NCI-H2196 (cell line): ENCODE measurements around the gene NRN1.
"Not testable (repeated sequence)": the region's sequence is repeated elsewhere in the genome, so short reads cannot be mapped to it uniquely, and the experiment has no call there.

Experiments used
- DNase-seq: peaks from one replicate; lab custom pipeline; 2025; ENCODE audit not compliant: unreplicated experiment; lab: John Stamatoyannopoulos, UW

Gene NRN1, protein sequence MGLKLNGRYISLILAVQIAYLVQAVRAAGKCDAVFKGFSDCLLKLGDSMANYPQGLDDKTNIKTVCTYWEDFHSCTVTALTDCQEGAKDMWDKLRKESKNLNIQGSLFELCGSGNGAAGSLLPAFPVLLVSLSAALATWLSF

GRCh38 chr6:6006428-6007365 is at the start of gene NRN1:
Gene NRN1 (minus strand): TSS chr6:6006925. CDS start chr6:6006749, 176 bp downstream.
- no peak for DNase-seq

DNA sequence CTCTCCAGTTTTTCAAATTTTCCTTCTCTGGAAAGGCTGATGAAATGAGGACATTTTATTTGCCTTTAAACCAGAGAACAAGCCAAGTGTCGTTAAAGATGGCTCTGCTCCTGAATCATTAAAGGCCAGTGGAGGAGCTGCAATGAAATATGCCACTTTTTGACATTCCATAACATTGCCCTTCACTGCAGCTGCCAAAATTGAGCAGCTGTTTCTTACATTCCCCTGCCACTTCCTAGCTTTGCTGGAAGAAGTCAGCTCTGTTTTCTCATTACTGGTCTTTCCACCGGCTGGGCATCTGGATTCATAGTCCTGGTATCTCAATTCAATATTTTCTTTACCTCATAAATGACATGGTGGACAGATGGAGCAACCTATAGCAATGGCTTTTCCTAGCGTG is 45.5 kb upstream of the NRN1 start:
- DNase-seq: no peak

GRCh38 chr6:6046716-6047115 is 40.0 kb upstream of the NRN1 start:
- no peak for DNase-seq

DNA sequence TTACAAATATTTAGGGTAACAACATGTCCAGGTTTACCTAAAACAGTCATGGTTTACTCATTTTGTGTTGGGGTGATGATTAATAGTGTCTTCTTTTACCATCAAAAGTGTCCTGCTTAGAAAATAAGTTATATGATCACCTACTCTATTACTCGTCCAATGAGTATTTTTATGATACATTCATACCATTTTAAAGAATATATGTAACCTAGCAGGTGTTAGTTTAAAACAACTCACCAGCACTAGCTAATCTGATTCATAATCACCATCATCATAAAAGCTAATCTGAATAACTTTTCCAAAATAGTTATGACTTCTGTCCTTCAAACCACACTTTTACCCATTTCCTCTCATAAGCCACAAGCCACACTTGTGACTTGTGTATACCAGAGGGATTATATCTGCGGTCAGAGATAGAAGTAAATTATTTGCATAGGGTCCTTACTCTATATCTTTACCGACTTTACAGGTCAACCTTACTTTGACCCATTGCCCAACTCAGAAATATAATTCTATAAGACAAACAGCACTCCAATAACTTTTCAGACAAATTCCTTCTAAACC is 33.3 kb upstream of the NRN1 start:
- DNase-seq: no peak

DNA sequence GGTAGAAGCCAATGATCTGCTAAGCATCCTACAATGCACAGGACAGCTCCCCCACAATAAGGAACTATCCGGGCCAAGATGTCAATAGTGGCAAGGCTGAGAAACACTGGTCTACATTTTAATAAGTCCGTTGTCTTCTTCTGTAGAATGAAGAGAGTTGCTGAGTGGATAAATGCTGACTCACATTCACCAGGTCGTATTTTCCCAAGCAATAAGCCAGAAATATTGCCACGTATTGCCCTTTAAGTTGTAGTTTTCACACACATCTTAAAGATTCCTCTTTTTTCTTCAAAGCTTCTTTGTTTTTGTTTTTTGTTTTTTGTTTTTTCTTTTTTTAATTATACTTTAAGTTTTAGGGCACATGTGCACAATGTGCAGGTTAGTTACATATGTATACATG is 30.5 kb upstream of the NRN1 start:
- no peak for DNase-seq

- DNase-seq: no peak
Observed at GRCh38 chr6:6033858-6034257, 27.1 kb upstream of the NRN1 start.

DNA sequence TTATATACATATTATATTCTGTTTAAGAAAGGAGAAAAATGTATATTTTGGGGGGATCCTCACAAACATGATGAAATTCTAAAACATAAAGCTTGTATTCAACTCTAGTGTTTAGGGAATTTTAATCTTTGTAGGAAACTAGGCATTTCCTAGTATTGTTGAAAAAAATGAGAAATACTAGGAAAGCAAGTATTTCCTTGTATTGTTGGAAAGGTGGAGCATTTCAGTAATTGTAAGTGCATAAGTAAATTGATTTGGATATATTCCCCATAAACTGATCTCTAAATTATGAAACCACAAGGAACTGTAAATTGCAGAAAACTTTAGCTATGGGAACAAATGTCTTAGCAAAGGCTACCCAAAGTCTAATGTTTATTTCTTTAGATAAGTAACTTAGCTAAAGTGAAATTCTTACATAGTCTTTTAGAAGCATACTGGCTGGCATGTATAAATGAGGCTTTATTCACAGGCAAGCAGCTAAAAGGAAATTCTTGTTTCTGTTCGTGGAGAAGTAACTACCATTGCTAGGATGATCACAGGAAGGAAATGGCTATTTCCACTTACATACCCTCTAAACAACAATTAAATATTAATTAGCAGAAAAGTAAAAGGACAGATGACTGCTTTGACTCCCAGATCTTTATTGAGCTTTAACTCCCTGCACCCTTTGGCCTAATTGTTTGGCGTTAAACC is 19.9 kb upstream of the NRN1 start:
- DNase-seq: no peak

DNA sequence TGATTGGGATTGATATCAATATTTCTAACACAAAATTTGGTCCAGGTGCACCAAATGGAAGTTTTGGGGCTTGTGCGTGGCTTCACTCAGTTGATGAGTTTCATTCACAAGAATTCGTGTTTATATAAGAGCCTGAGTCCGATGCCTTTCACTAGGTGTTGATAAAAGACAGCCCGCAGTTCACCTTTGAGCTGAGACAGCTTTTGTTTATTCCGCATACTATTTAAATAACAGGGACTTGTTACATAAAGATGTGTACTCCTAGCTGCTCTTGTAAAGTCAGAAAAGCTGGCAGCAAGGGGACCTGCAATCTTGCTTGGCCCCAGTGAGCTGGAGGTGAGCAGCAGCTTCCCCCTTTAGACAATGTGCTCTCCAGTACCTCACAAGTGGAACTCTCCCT is 19.0 kb upstream of the NRN1 start:
- no peak for DNase-seq

- DNase-seq: no peak
Observed at GRCh38 chr6:6024220-6024619, 17.5 kb upstream of the NRN1 start.

- DNase-seq: not testable (repeated sequence)
Observed at GRCh38 chr6:6022841-6023240, 16.1 kb upstream of the NRN1 start.

DNA sequence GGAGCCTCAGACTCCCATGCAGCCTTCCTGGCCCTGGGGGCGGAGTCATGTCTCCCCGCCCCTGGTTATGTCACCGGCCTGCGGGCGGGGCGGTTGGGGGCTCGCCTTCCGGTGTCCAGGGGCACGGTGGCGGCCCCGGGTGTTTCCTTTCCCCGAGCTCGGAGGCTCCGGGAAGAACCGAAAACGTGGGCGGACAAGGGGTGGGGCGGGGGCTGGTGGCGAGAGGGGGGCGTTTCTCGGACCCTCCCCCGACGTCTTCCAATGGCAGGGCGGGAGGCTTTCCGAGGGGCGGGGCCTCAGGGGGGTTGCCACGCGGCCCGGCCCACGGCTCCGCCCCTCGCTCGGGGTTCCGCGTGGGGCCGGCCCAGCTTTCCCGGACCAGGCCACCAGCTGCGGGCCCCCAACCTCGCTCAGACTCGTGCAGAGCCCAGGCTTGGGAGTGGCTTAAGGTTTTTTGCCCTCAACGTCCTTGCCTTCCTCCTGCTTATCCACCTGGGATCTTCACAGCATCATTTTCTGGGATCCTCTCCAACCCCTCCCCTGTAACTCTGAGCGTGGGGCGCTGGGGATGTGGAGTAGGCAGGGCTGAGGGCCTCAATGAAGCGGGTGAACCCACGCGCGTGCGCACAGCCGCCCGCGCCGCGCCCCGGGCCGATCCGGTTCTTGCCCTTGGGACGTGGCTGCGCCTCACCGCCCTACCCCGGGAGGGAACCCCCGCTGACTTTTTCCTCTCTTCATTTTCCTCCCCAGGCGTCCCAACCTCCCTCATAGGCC is 2.1 kb upstream of the NRN1 start:
- DNase-seq: no peak

GRCh38 chr6:6008089-6008647 is 1.4 kb upstream of the NRN1 start:
- no peak for DNase-seq

DNA sequence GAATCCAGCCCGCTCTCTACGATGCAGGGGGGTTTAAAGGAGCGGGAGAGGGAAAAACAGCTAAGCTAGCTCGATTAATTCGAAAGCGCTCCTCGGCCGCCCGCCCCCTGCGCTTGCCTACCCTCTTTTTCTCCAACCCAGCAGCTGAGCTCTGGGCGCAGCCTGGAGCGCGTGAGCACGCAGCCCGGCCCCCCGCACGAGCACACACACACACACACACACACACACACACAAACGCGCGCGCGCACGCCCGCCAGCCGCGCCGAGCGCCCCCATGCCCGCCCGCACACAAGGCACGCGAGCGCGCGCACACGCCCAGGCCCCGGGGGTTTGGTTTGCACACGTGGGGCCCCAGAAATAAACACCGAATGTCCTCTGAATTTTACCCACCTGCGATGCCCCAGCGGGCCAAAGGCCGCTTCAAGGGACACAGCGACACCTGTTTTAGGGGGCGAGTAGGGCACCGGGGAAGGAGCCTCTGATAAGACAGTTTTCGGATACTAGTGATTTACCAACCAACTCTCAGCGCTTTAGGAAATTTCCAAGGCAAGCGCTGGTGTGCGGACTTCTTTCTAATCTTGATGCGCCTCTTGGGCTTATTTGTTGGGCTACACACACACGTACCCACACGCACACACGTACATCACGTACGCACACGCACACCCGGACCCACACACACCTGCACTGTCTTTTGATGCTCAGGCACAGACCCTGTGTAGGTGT is 802 bp upstream of the NRN1 start:
- DNase-seq: no peak

GRCh38 chr6:6006006-6006427 is 708 bp downstream of the NRN1 start:
- DNase-seq: no peak

DNA sequence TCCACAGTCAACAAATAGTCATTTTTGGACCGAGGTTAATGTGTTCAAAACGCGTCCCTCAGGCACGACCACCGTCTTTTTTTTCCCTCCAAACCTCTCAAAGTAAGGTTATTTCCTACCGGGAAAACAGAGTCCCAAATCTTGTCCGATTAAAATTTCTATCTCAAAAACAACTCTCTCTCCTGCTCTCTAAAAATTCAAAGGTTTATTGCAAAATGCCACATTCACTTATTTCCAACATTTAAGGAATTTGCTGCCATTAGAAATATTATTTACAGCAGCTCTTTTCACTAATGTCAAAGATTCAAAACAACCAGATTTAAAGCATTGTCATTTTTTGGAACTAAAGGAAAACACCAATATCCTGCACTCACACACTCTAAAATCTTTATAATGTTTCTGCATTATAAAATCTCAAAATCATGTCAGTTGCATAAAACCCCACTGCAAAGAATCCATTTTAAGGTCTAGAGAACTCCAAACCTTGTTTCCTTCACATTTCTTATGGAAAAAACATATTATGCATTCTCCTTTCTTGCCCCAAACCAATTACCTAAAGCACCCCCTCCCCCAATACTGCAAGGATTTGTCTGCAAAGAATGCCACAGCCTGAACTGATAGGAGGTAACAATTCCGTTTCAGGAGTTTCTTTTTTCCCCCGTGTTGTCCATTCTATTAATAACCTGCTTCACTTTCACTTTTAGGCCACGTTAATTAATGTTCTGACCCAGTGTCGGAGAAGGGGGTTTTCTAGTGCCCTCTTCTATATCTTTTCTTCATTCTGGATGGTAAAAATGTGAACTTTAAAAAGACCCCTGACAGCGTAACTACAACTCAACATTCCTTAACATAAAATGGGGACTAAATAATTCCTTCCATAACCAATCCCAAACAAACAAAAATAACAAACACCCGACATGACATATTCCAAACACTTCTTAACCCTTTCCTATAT is 1.4 kb downstream of the NRN1 start:
- no peak for DNase-seq

GRCh38 chr6:6004390-6004995 is 2.2 kb downstream of the NRN1 start:
- no peak for DNase-seq

- no peak for DNase-seq
Observed at GRCh38 chr6:6003621-6004366, 2.9 kb downstream of the NRN1 start.
